ENCODE data around the gene SH3PXD2A.

GRCh38 chr10:103687718-103688117, 167.7 kb downstream of the SH3PXD2A start:
- TF ChIP-seq EZH2 (IDR thresholded peaks at IDR 0.05; ENCODE audit: borderline replicate concordance, low read length) (no peak), CTCF (conservative IDR thresholded peaks at IDR 0.05 in 1 of 2, IDR thresholded peaks at IDR 0.05 in 1 of 2; ENCODE audit: extremely low read depth in 1 of 2, insufficient read depth in 1 of 2, low read depth in 1 of 2, low read length in 2 of 2) (no peak)

Data from mammary epithelial cell (primary cell).